Posterior vena cava (tissue), 2 donors: ENCODE data around the gene WNT7B. TPM values are rescaled to one million over a fixed set of nuclear protein-coding genes. Genes with fewer than 3 reads are reported as not detected.

Experiments
- DNase-seq: peaks from one replicate; pipeline ENCODE4 v3.0.0-alpha.2; 2020; ENCODE audit warnings: low spot score
- intact Hi-C, 2 donors: fragments of 100-400 bp; cut with DNase I; formaldehyde crosslinking; loops; one replicate each; pipeline versions ENCODE4 v1.14.1 to v1.14.2; 2022 to 2023
- total RNA-seq, 2 donors: library from RNA; stranded (reverse); fragmentation: NEBNext Ultra II Directional; extraction: Animal tissue kit (Norgen Biotek cat#: 25700); gene quantifications; one replicate each; pipeline ENCODE4 v1.2.1, GENCODE V29; 2021
- donor health status: DM: yes; HTN: yes; CAD: no.
- donor health status: DM: yes; HTN: yes; CAD: no.

Gene WNT7B
- total RNA-seq, 2 donors from 2014 or later: not detected

DNA sequence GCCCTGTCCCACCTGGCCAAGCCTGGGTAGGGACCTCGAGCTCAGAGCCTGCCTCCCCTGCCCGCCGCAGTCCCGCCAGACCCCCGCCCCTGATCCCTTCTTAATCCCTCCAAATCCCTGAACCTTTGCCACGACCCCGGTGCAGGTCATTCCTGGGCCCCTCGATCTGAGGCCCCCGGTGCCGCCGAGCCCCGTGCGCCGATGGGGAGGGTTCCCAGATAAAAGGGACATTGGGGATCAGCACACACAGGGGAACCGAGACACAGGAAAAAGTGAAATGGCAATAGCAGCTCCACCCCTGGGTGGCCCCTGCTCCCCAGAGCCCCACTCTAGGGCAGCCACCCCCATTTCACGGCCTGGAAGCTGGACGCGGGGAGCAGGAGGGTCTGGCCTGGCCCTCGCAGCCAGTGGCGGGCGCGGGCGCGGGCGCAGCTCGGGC lies 1.3 kb upstream of the WNT7B start:
- intact Hi-C loops: no loop called here
- no peak for DNase-seq

GRCh38 chr22:45977551-45978274 lies 751 bp upstream of the WNT7B start:
- DNase-seq: no peak
- intact Hi-C loops: no loop called here

GRCh38 chr22:45976254-45977002 lies 534 bp downstream of the WNT7B start:
- DNase-seq: no peak
- intact Hi-C loops: no loop called here

- DNase-seq: no peak
- intact Hi-C loops: no loop called here
Measured at GRCh38 chr22:45975164-45976161, 1.5 kb downstream of the WNT7B start.

GRCh38 chr22:45974498-45974897 lies 2.5 kb downstream of the WNT7B start:
- DNase-seq: no peak
- intact Hi-C loops: no loop called here

- intact Hi-C loops: no loop called here
- no peak for DNase-seq
Measured at GRCh38 chr22:45972889-45973253, 4.1 kb downstream of the WNT7B start.

DNA sequence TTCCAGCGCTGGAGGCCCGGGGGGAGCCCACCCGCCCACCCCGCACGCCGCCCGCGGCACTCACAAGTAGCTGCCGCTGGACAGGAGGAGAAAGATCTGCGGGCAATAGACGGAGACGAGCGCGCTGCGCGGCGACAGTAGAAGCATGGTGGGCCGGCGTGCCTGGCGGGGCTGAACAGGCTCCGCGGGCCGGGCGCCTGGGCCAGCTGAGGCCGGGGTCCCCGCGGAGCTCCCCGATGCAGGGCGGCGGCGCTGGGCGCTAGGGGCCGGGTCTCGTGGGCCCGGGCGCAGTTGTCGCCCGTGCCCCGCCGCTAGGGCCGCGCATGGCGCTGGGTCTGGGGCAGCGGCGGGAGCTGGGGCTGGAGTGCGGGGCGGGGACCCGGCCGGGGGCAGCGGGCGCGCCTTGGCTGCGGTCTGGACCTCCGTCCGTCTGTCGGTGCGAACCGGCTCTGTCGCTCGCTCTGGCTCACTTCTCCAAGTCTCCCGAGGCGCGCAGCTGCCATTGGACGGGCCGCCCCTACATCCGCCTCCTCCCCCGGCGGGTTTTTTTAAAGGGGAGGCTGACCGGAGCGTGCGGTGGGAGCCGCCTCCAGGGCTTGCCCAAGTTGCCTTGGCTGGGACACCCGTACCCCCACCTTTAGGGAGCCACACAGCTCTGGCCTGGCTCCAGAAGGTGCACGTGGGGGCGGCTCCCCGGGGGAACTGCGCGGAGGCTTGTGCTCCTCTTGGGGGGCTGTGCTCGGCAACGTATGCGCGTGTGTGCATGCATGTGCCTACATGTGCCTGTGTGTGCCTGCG lies 4.7 kb downstream of the WNT7B start:
- no peak for DNase-seq
- intact Hi-C loops: no loop called here

DNA sequence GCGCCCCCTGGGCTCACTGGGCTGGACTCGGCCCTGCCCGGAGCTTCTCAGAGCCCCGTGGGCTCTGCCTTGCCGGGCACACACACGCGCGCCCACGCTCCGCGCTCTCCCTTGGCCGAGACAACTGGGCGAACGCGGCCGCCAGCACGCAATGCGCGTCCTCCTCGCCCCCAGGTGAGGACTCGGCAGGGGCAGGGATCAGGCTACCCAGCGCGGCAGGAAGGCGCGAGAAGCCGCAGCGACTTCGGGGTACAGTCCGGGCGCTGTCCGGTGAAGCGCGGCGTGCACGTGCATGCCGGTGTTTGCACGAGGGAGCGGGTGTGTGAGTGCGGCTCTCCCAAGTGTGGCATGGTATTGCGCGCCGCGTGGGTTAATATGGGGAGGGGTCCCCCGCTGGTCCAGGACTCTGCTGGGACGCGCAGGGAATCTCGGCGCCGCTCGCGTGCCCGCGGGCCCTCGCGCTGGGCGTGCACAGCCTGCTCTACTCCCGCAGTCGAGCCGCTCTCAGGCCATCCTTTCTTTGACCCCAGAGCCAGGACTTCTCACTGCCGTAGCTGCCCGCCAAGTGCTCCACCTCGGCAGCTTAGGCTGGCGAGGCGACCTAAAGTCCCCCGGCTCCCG lies 5.4 kb downstream of the WNT7B start:
- DNase-seq: no peak
- intact Hi-C loops: no loop called here

DNA sequence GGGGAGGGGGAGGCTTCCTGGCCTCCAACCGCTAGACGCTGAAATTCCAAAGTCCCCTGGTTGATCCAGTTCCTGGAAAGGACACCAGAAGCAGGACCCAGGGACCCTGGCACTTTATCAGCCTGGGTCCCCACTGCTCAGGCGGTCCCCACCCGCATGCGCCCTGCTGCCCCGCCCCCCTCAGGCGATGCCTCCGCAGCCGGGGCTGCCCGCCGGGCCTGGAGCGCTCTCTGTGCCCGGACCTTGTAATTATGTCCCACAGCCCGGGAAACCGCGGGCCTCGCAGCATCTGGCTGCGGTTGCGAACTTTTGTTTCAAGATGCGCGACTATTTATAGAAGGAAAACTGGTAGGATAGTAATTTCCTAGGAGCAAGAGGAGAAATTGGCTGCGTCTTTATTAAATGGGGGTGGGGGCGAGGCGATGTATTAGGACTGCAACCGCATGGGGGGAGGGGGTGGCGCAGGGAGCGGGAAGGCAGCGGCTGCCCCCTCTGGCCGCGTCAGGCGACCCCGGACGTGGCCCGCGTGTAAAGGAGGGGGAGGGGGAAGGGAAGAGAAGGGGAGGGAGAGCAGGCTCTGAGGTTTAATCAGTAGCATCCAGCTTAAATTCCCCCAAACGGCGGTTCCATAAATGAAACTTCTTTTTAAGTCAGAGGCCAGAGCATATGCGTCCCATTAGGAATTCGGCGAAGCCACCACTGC lies 6.1 kb downstream of the WNT7B start:
- intact Hi-C loops: no loop called here
- DNase-seq: no peak

DNA sequence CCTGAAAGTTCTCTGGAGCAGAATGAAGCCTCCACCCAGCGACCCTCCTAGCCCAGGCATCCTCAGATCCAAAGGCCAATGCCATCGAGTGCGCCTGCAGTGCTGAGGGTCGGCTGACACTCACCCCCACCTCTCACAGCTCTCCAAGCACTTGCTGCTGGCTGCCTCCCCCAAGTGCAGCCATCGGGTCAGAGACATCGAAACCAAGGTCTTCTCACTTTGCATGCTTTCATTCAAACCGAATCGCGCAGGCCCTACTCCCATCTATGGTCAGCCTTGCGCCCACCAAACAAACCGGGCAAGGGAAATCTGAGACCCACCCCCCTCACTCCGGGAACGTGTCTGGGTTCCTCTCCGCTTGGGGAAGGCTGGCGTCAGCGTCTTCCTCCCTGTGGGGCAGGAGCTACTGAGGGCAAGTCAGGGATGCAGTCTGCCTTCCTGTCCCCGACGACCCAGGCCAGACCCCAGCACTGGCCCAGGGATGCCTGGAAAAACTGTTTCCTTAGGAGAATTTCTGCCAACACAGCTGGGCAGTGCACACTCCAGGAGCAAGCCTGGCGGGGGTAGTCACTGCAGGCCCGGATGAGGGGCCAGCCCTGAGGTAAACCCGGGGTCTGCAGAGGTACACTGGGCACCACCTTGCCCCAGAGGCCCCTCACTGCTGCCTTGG lies 7.0 kb downstream of the WNT7B start:
- intact Hi-C loops: no loop called here

DNA sequence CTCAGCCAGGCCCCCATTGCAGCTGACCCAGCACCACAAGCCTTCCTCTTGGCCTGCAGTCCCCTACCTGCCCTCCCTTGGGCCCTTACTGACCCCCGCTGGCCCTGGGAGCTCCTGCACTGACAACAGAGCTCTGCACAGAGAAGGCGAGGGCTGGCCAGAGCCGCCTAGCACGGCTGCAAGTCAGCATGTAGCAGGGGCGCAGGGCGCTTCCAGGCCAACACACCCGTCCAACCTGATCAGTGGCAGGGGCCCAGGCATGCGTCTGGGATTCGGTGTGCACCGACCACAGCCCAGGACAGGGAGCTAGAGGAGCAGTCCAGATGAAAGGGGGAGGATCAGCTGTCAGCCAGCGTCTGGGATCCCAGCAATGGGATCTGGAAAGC lies 7.6 kb downstream of the WNT7B start:
- intact Hi-C loops: no loop called here
- no peak for DNase-seq

More for the DNA sequence above, 7.0 kb downstream of the WNT7B start:
- no peak for DNase-seq

- intact Hi-C loops: no loop called here
- no peak for DNase-seq
Measured at GRCh38 chr22:45968751-45969413, 8.1 kb downstream of the WNT7B start.

DNA sequence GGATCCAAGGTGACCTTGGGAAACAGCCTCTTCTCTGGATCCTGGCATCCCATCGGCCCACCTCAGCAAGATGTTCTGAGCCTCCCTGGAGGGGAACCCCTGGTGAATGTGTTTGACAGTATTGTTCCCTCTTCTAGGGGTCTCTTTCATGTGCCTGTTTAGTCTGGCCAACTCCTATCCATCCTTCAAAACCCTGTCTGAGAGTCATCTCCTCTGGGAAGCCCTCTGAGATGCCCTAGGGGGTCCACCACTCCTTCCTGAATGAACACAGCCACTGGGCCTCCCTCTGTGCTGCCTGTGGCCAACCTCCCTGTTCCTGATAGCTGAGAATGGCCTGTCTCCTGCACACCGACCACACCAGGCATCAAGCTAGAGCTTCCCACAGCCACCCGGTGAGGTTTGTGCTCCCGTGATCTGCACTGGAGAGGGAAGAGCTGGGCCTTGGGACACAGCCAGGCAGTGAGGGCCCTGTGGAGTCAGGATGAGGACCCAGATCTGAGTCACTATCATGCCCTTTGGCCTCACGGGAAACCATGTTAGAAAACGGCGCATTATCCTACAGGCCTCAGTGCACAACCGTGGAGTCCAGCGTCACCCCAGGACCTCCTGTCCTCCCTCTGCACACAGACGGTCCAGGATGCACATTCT lies 8.8 kb downstream of the WNT7B start:
- intact Hi-C loops: no loop called here

GRCh38 chr22:45966895-45967365 lies 10.0 kb downstream of the WNT7B start:
- intact Hi-C loops: no loop called here
- DNase-seq: no peak

More for the DNA sequence above, 8.8 kb downstream of the WNT7B start:
- no peak for DNase-seq

DNA sequence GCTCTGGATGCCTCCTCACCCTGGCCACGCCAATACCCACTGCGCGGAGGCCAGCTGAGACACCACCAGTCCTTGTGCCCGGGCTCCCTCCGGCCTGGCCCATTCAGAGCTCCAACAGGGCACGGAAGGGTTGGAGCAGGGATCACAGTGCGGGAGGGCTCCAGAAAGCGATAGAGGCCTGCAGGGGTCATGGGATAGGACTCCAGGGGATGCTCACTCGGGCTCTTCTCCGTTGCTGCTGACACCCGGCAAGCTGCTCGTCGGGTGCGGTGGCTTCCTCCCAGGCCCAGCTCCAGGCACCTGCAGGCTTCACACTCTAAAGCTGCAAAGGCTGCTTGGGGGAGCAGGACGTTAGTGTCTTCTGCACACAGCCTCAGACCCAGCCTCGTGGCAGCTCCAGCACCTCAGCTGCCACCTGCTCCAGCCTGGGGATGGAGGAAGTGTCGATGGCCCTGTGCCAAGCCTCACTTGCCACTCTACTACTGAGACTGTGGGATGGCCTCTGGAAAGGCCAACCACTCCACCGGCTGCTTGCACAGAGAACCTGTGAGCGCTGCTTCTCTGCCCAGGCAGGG lies 10.6 kb downstream of the WNT7B start:
- intact Hi-C loops: no loop called here
- no peak for DNase-seq

- no peak for DNase-seq
- intact Hi-C loops: no loop called here
Measured at GRCh38 chr22:45965563-45965962, 11.4 kb downstream of the WNT7B start.
